ENCODE results near the gene SMC6.

SMC6 gene

DNA sequence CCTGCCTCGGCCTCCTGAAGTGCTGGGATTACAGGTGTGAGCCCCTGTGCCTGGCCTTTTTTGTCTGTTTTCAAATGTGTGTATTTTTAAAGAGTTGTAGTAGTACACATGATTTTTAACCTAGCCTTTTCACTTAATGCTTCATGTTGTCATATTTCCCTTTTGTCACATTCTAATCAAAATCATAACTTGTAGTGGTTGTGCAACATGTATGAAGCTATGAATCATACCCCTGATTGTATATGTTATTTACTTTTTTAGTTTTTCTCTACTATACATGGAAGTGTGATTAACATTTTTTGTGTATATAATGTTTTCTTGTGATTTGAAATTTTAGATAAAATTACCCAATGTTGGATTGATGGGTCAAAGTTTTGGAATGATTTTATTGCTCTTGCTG is 8.8 kb upstream of the SMC6 start:
- Histone ChIP-seq H3K27ac (ENCODE audit: low read length) (no peak overlapping the region), H3K27me3 (ENCODE audit: low read depth, low read length) (no peaks in the 10 kb centered on the region), H3K4me1 (ENCODE audit: control insufficient read depth in 1 of 2, insufficient read depth in 2 of 2, low read length in 2 of 2) (no peaks in the 10 kb centered on the region), H3K36me3 (ENCODE audit: control insufficient read depth in 1 of 2, insufficient read depth in 2 of 2, low read length in 2 of 2) (peaks cover 0 to 10% of the 10 kb centered on the region in 2 donors), H3K4me3 (ENCODE audit: low read depth in 1 of 2, low read length in 2 of 2) (no peak overlapping the region), H3K9me3 (ENCODE audit: control insufficient read depth in 1 of 2, low read length in 2 of 2) (no peaks in the 10 kb centered on the region)

DNA sequence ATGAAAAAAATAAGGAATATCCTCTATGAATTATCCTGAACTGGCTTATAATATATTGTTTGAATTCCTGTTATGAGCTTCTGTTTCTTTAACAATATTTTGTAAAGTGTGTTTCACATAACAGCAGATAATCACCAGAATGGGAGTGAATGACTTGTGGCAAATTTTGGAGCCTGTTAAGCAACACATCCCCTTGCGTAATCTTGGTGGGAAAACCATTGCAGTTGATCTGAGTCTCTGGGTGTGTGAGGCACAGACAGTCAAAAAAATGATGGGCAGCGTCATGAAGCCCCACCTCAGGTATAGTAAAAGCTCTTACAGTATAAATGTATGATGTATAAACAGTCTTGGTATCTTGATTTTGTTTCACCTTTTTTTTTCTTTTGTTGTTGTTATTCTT is 6.2 kb upstream of the SMC6 start:
- no peak overlapping the region for H3K4me3 ChIP-seq (ENCODE audit: low read depth in 1 of 2, low read length in 2 of 2)
- peaks cover 0 to 4% of the 10 kb centered on the region in 2 donors for H3K36me3 ChIP-seq (ENCODE audit: control insufficient read depth in 1 of 2, insufficient read depth in 2 of 2, low read length in 2 of 2)
- H3K27ac ChIP-seq (ENCODE audit: low read length): no peak overlapping the region
- H3K27me3 ChIP-seq (ENCODE audit: low read depth, low read length): no peaks in the 10 kb centered on the region
- H3K9me3 ChIP-seq (ENCODE audit: control insufficient read depth in 1 of 2, low read length in 2 of 2): no peaks in the 10 kb centered on the region
- H3K4me1 ChIP-seq (ENCODE audit: control insufficient read depth in 1 of 2, insufficient read depth in 2 of 2, low read length in 2 of 2): peaks cover 0 to 2% of the 10 kb centered on the region in 2 donors

DNA sequence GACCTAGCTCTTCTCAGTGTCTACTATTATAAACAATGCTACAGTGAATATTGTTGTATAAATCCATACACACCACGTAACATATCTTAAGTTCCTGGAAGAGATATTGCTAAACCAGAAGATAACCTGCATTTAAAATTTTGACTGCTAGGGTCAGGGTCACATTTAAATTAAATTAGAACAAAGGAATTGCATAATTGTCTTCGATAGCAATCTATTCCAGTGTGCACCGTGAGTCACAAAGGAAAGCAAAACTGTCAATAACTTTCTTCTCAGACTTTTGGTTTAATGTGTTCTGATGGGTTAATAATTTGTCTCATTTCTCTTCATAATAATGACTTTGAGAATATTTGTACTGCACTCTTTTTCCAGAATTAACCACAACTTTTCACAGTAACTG is 4.5 kb upstream of the SMC6 start:
- peaks cover 0 to 4% of the 10 kb centered on the region in 2 donors for H3K36me3 ChIP-seq (ENCODE audit: control insufficient read depth in 1 of 2, insufficient read depth in 2 of 2, low read length in 2 of 2)
- no peak overlapping the region for H3K27ac ChIP-seq (ENCODE audit: low read length)
- no peaks in the 10 kb centered on the region for H3K9me3 ChIP-seq (ENCODE audit: control insufficient read depth in 1 of 2, low read length in 2 of 2)
- H3K4me1 ChIP-seq (ENCODE audit: control insufficient read depth in 1 of 2, insufficient read depth in 2 of 2, low read length in 2 of 2): peaks cover 0 to 8% of the 10 kb centered on the region in 2 donors
- H3K27me3 ChIP-seq (ENCODE audit: low read depth, low read length): no peaks in the 10 kb centered on the region
- no peak overlapping the region for H3K4me3 ChIP-seq (ENCODE audit: low read depth in 1 of 2, low read length in 2 of 2)

DNA sequence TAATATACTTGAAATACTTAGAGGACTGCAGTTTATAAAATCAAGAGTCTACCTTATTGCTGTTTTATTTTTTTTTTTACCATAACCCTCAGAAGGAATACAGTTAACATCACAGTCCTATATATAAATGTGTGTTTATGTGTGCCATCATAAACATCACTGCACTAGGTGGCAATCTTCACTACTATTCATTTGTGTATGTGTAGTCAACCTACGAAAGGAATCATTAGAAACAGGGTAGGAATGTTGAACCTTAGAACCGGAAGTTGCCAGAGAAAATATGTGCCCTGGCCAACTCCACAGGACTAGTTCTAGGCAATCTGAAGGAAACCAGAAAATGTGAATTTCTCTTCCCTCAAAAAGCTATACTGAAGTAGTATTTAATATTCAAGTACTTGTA is 3.7 kb upstream of the SMC6 start:
- Histone ChIP-seq H3K27me3 (ENCODE audit: low read depth, low read length) (no peaks in the 10 kb centered on the region), H3K27ac (ENCODE audit: low read length) (no peak overlapping the region), H3K9me3 (ENCODE audit: control insufficient read depth in 1 of 2, low read length in 2 of 2) (no peaks in the 10 kb centered on the region), H3K36me3 (ENCODE audit: control insufficient read depth in 1 of 2, insufficient read depth in 2 of 2, low read length in 2 of 2) (no peaks in the 10 kb centered on the region), H3K4me3 (ENCODE audit: low read depth in 1 of 2, low read length in 2 of 2) (no peak overlapping the region), H3K4me1 (ENCODE audit: control insufficient read depth in 1 of 2, insufficient read depth in 2 of 2, low read length in 2 of 2) (peaks cover 0 to 15% of the 10 kb centered on the region in 2 donors)

DNA sequence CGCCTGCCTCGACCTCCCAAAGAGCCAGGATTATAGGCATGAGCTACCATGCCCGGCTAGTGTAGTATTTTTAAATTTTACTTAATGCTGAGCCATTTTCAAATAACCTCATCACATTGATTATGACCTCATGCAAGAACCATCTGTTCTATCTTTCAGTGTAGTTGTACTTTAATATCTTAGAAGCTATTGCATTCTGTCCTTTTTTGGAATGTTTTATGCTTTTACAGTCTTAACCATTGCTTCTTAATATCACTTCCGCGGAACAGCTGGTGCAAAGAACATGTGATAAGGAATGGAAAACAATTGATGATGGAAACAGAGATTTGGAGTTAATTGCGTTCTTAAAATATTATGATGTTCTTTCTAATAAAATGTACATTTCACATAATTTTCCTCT is 3.1 kb upstream of the SMC6 start:
- Histone ChIP-seq H3K36me3 (ENCODE audit: control insufficient read depth in 1 of 2, insufficient read depth in 2 of 2, low read length in 2 of 2) (no peaks in the 10 kb centered on the region), H3K9me3 (ENCODE audit: control insufficient read depth in 1 of 2, low read length in 2 of 2) (no peaks in the 10 kb centered on the region), H3K27me3 (ENCODE audit: low read depth, low read length) (no peaks in the 10 kb centered on the region), H3K4me3 (ENCODE audit: low read depth in 1 of 2, low read length in 2 of 2) (no peak overlapping the region), H3K4me1 (ENCODE audit: control insufficient read depth in 1 of 2, insufficient read depth in 2 of 2, low read length in 2 of 2) (peaks cover 0 to 16% of the 10 kb centered on the region in 2 donors), H3K27ac (ENCODE audit: low read length) (no peak overlapping the region)

DNA sequence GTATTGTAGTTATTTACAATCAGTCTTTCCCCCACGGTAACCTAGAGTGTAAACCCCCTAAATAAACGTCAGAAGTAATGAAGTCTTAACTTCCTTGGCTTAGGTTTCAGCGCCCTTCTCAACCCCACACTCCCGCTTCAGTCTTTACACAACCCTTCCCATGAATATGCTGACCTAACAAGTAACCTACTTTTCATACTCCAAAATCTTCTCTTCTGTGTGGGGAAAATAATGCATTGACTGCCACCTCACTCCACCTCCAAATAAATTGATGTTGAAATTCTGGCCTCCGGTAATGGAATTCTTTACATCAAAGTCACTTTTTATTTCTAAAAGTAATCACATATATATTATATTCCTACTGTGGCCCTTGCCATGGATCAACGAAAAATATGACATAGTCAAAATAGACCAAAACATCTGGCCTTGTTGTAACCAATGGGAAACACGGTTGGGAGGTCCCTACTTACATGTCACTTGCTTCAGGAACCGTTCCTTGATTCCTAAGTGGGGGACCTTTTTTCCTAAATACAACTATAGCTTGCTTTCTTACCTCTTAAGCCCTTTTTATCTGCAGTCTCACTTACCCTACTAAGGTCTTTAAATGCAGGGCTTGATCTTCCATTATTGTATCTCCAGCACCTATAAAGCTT is 1.3 kb upstream of the SMC6 start:
- Histone ChIP-seq H3K36me3 (ENCODE audit: control insufficient read depth in 1 of 2, insufficient read depth in 2 of 2, low read length in 2 of 2) (no peaks in the 10 kb centered on the region), H3K27me3 (ENCODE audit: low read depth, low read length) (no peaks in the 10 kb centered on the region), H3K27ac (ENCODE audit: low read length) (peak overlapping the region; percentile 87), H3K9me3 (ENCODE audit: control insufficient read depth in 1 of 2, low read length in 2 of 2) (no peaks in the 10 kb centered on the region), H3K4me3 (ENCODE audit: low read depth in 1 of 2, low read length in 2 of 2) (peak overlapping the region; percentile 60 to 92), H3K4me1 (ENCODE audit: control insufficient read depth in 1 of 2, insufficient read depth in 2 of 2, low read length in 2 of 2) (peaks cover 0 to 16% of the 10 kb centered on the region in 2 donors)

DNA sequence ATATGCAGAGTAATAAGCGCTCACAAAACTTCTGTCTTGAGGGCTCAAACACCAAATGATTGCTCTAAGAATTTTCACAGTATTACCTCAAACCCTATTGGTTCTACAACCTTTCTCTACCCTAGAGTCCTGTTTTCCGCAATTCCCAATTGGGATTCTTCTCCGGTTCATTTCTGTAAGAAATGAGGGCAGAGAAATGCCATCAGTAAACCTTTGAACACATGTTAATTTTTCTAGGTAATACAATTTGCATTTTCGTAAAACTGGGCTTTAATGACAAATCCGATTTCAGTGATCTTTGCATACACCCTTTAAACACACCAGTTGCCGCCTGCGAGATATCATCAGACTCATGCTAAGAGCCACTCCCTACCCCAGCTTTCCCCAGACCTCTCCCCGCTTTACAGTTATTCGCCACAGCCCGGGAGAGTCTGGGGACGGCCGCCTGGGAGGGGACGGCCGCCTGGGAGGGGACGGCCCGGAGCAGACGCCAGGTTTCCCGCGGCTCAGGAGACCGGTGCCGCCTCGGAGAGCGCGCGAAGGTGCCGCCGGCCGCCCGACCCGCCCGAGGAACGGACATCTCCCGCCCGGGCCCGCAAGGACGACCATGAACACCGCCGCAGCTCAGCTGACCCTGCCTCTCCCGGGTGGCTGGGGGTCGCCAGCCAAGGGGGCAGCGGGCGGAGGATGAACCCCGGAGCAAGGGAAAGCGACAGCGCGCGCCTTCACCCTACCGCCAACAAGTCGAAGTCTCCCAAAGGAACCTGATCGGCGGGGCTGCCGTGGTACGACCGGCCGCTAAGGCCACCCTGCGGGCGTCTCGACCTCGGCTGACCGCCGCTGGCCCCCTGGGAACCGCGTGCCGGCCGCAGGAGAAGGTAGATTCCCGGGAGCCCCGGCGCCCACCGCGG is 463 bp downstream of the SMC6 start:
- Histone ChIP-seq H3K27me3 (ENCODE audit: low read depth, low read length) (no peaks in the 10 kb centered on the region), H3K36me3 (ENCODE audit: control insufficient read depth in 1 of 2, insufficient read depth in 2 of 2, low read length in 2 of 2) (no peaks in the 10 kb centered on the region), H3K4me1 (ENCODE audit: control insufficient read depth in 1 of 2, insufficient read depth in 2 of 2, low read length in 2 of 2) (peaks cover 0 to 16% of the 10 kb centered on the region in 2 donors), H3K9me3 (ENCODE audit: control insufficient read depth in 1 of 2, low read length in 2 of 2) (no peaks in the 10 kb centered on the region), H3K27ac (ENCODE audit: low read length) (peak overlapping the region; percentile 36), H3K4me3 (ENCODE audit: low read depth in 1 of 2, low read length in 2 of 2) (peak overlapping the region; percentile 60 to 92)

DNA sequence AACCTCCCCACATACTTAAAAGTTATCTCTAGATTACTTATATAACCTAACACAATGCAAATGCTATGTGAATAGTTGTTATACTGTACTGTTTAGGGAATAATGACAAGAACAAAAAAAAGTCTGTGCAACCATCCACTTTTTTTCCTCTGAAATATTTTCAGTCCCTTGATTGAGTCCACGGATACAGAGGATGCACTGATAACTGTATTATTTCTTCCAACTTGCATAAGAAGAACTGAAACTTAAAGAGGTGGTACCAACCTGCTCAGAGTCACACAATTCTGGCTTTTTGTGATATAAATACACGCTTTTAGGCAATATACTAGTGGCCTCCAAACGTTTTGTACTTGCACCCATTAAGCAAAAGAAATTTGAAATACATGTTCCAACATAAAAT is 1.4 kb downstream of the SMC6 start:
- Histone ChIP-seq H3K4me1 (ENCODE audit: control insufficient read depth in 1 of 2, insufficient read depth in 2 of 2, low read length in 2 of 2) (peaks cover 0 to 16% of the 10 kb centered on the region in 2 donors), H3K9me3 (ENCODE audit: control insufficient read depth in 1 of 2, low read length in 2 of 2) (no peaks in the 10 kb centered on the region), H3K27ac (ENCODE audit: low read length) (no peak overlapping the region), H3K4me3 (ENCODE audit: low read depth in 1 of 2, low read length in 2 of 2) (peak overlapping the region in 1 of 2 donors; percentile 60), H3K36me3 (ENCODE audit: control insufficient read depth in 1 of 2, insufficient read depth in 2 of 2, low read length in 2 of 2) (no peaks in the 10 kb centered on the region), H3K27me3 (ENCODE audit: low read depth, low read length) (no peaks in the 10 kb centered on the region)

DNA sequence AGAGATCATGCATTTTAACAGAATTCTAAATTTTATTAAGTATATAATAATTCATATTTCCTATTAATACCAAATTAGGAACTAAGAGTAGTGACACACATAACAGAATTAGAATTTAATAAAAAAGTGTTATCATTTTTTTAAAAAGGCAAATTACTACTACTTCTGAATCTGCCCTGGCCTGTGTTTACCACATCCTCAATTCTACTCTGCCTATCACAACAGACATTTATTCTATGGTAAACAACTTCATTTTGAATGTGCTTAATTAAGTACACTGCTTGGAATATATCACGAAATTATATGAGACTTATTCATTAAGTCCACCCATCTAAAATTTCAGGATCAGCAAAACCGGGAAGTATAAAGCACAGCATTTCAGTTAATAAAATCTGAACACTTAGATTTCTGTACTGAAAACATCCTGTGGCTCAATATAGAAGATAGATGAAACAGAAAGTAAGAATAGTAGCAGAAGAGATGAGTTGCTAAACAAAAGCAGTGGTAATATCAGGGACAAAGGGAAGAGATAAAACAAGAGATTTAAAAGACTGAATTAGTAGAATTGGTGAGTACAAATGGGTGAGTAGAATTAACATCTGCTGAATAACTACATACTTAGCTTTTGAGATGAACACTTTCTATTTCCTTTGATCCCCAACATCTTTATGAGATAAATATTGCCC is 3.7 kb downstream of the SMC6 start:
- H3K27ac ChIP-seq (ENCODE audit: low read length): no peak overlapping the region
- H3K27me3 ChIP-seq (ENCODE audit: low read depth, low read length): no peaks in the 10 kb centered on the region
- H3K36me3 ChIP-seq (ENCODE audit: control insufficient read depth in 1 of 2, insufficient read depth in 2 of 2, low read length in 2 of 2): no peaks in the 10 kb centered on the region
- no peaks in the 10 kb centered on the region for H3K9me3 ChIP-seq (ENCODE audit: control insufficient read depth in 1 of 2, low read length in 2 of 2)
- no peak overlapping the region for H3K4me3 ChIP-seq (ENCODE audit: low read depth in 1 of 2, low read length in 2 of 2)
- H3K4me1 ChIP-seq (ENCODE audit: control insufficient read depth in 1 of 2, insufficient read depth in 2 of 2, low read length in 2 of 2): peaks cover 0 to 15% of the 10 kb centered on the region in 2 donors

DNA sequence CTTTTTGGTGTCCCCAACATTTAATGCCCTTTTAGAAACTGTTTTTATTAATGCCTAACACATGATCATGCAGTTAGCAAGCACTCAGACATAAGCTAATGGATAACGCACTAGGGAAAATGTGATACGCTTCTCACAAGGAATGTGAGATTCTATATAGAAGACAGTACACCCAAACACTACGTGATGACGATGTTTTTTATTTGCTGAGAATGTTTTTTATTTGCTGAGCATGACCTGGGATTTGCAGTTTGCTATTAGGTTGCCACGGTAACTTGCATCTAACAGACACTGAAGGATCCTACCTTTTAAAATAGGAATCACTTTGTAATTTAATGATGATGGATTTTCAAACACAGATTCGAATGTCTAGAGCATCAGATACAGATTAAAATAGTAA is 4.9 kb downstream of the SMC6 start:
- Histone ChIP-seq H3K9me3 (ENCODE audit: control insufficient read depth in 1 of 2, low read length in 2 of 2) (no peaks in the 10 kb centered on the region), H3K36me3 (ENCODE audit: control insufficient read depth in 1 of 2, insufficient read depth in 2 of 2, low read length in 2 of 2) (peaks cover 0 to 4% of the 10 kb centered on the region in 2 donors), H3K4me3 (ENCODE audit: low read depth in 1 of 2, low read length in 2 of 2) (no peak overlapping the region), H3K4me1 (ENCODE audit: control insufficient read depth in 1 of 2, insufficient read depth in 2 of 2, low read length in 2 of 2) (peaks cover 0 to 9% of the 10 kb centered on the region in 2 donors), H3K27me3 (ENCODE audit: low read depth, low read length) (no peaks in the 10 kb centered on the region), H3K27ac (ENCODE audit: low read length) (no peak overlapping the region)
